Osteoblast (primary cell): Measurements from ENCODE around the gene GTF3C5. TPM values are rescaled to one million over a fixed set of nuclear protein-coding genes. Genes with fewer than 3 reads are reported as not detected.
A peak's percentile ranks its signal among the peaks of the same experiment; 100 is the strongest.

Experiments used
- DNase-seq: peaks from one replicate; pipeline ENCODE4 v3.0.0; 2011; ENCODE audit warnings: low spot score, mixed read lengths; ENCODE audit not compliant: insufficient read length; ENCODE audit errors: missing footprints
- H2AFZ ChIP-seq: 2 replicates; pipeline ENCODE4 v1.6.0; 2011; ENCODE audit warnings: mild to moderate bottlenecking, low read length
- H3K27ac ChIP-seq: 2 replicates; pipeline ENCODE4 v1.5.1; 2011; ENCODE audit warnings: mild to moderate bottlenecking, low read depth, low read length, moderate library complexity
- H3K27me3 ChIP-seq: 2 replicates; pipeline ENCODE4 v1.6.0; 2012; ENCODE audit warnings: mild to moderate bottlenecking, control low read depth, inconsistent platforms, low read length, moderate library complexity; ENCODE audit not compliant: insufficient read depth
- H3K36me3 ChIP-seq: 2 replicates; pipeline ENCODE4 v1.5.1; 2011; ENCODE audit warnings: mild to moderate bottlenecking, low read length, control low read depth, moderate library complexity; ENCODE audit not compliant: insufficient read depth
- H3K4me1 ChIP-seq: 2 replicates; pipeline ENCODE4 v1.5.1; 2011; ENCODE audit warnings: mild to moderate bottlenecking, low read length, control low read depth, moderate library complexity; ENCODE audit not compliant: insufficient read depth
- H3K4me2 ChIP-seq: 2 replicates; pipeline ENCODE4 v1.6.0; 2011; ENCODE audit warnings: mild to moderate bottlenecking, low read length; ENCODE audit not compliant: insufficient read depth
- H3K4me3 ChIP-seq: fragments of 200-600 bp; sonication (generic); 3 replicates; pipeline ENCODE4 v1.5.1; 2012; ENCODE audit warnings: mild to moderate bottlenecking, low read length, inconsistent platforms; ENCODE audit not compliant: insufficient read depth
- H3K79me2 ChIP-seq: 2 replicates; pipeline ENCODE4 v1.6.0; 2012; ENCODE audit warnings: mild to moderate bottlenecking, low read length, control low read depth, inconsistent platforms; ENCODE audit not compliant: insufficient read depth
- H3K9me3 ChIP-seq: 2 replicates; pipeline ENCODE4 v1.5.1; 2011; ENCODE audit warnings: low read depth, low read length, control low read depth
- H4K20me1 ChIP-seq: 2 replicates; pipeline ENCODE4 v1.6.0; 2012; ENCODE audit warnings: mild to moderate bottlenecking, low read length, control low read depth; ENCODE audit not compliant: insufficient read depth
- total RNA-seq: library from RNA; depleted of rRNA; stranded (reverse); fragments of >200 nt; gene quantifications from 2 replicates; pipeline ENCODE4 v1.2.3, GENCODE V29; 2012
- TF ChIP-seq, protein P1 (sequence below): IDR thresholded peaks from 2 replicates; pipeline ENCODE4 v1.5.1; 2011; ENCODE audit warnings: mild to moderate bottlenecking, low read depth, low read length, moderate library complexity; ENCODE audit errors: extremely low read depth

The GTF3C5 gene
- total RNA-seq, 1 donor, result 31.8 TPM

DNA sequence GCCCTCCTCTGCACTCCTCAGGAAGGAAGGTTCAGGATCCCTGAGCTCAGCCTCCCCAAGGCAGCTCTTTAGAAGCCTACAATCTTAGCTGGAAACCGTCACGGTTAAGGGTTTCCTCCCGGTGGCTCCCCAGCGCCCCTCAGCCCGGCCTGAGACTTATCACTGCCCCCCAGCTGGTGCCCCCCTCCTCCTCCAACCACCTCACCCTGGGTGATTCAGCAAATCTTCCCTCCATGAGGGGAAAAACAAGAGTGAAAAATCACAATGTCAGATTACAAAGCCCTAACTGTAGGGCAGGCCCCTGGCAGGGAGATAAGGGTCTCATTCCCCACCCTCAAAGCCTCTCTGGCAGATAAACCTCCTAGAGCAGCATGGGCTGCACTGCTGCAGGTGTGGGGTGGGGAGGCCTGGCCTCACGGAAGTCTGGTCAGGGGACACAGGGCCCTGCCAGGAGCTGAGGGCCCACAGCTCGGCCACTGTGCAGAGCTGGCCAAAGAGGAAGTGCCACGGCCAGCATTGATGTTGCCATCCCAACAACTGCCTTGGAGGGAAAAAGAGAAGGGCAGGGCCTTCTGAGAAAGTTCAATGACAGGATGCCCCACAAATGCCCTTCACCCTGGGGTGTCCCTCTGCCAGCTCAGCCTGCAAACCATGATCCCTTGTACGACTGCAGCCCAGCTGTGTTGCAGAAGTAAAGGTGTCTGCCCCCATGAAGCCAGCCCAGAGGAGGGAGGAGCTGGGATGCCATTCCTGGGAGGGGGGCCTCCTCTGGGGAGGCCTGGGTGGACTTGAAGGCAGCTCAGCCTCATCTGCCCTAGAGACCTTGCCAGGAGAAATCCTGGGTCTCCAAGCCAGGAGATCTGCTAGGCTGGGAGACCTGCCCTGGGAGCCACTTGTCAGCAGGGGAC, 26.5 kb upstream of the GTF3C5 start:
- no peak overlapping the region for H3K4me3 ChIP-seq
- no peak overlapping the region for H3K27ac ChIP-seq
- H3K4me2 ChIP-seq, result no peak overlapping the region
- TF ChIP-seq, protein P1, sequence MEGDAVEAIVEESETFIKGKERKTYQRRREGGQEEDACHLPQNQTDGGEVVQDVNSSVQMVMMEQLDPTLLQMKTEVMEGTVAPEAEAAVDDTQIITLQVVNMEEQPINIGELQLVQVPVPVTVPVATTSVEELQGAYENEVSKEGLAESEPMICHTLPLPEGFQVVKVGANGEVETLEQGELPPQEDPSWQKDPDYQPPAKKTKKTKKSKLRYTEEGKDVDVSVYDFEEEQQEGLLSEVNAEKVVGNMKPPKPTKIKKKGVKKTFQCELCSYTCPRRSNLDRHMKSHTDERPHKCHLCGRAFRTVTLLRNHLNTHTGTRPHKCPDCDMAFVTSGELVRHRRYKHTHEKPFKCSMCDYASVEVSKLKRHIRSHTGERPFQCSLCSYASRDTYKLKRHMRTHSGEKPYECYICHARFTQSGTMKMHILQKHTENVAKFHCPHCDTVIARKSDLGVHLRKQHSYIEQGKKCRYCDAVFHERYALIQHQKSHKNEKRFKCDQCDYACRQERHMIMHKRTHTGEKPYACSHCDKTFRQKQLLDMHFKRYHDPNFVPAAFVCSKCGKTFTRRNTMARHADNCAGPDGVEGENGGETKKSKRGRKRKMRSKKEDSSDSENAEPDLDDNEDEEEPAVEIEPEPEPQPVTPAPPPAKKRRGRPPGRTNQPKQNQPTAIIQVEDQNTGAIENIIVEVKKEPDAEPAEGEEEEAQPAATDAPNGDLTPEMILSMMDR, result no peak
- H2AFZ ChIP-seq, result no peak overlapping the region
- H4K20me1 ChIP-seq, result no peaks in the 10 kb centered on the region
- H3K36me3 ChIP-seq, result no peaks in the 10 kb centered on the region
- H3K27me3 ChIP-seq, result peaks cover 24% of the 10 kb centered on the region
- H3K9me3 ChIP-seq, result no peaks in the 10 kb centered on the region
- peak; percentile 51 for DNase-seq
- no peaks in the 10 kb centered on the region for H3K79me2 ChIP-seq
- no peaks in the 10 kb centered on the region for H3K4me1 ChIP-seq

- DNase-seq, result peak; percentile 69
- H3K36me3 ChIP-seq, result no peaks in the 10 kb centered on the region
- no peak overlapping the region for H3K4me3 ChIP-seq
Observed at GRCh38 chr9:133004999-133005760, 25.6 kb upstream of the GTF3C5 start.

DNA sequence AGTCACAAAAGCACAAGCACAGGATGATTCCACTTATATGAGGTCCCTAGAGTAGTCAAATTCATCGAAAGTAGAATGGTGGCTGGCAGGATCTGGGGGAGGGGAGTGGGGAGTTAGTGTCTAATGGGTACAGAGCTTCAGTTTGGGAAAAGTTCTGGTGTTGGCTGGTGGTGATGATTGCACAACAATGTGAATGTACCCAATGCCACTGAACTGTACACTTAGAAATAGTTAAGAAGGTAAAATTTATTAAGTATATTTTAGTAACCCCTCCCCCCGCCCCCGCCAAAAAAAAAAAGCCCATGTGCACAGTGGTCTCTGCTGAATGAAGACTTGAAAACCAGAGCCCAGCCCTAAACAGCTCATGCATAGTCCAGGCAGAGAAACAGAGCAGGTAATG, 24.8 kb upstream of the GTF3C5 start:
- no peaks in the 10 kb centered on the region for H3K9me3 ChIP-seq
- peaks cover 19% of the 10 kb centered on the region for H3K27me3 ChIP-seq
- H3K27ac ChIP-seq, result no peak overlapping the region
- peak; percentile 34 for DNase-seq
- H4K20me1 ChIP-seq, result no peaks in the 10 kb centered on the region
- H3K4me2 ChIP-seq, result no peak overlapping the region
- no peaks in the 10 kb centered on the region for H3K4me1 ChIP-seq
- H3K36me3 ChIP-seq, result no peaks in the 10 kb centered on the region
- TF ChIP-seq, protein P1, result no peak
- H3K4me3 ChIP-seq, result no peak overlapping the region
- H2AFZ ChIP-seq, result no peak overlapping the region
- H3K79me2 ChIP-seq, result no peaks in the 10 kb centered on the region

More at GRCh38 chr9:133004999-133005760, 25.6 kb upstream of the GTF3C5 start:
- Histone ChIP-seq H4K20me1 (no peaks in the 10 kb centered on the region), H3K27me3 (peaks cover 23% of the 10 kb centered on the region), H2AFZ (no peak overlapping the region), H3K9me3 (no peaks in the 10 kb centered on the region), H3K27ac (no peak overlapping the region), H3K4me2 (no peak overlapping the region), H3K79me2 (no peaks in the 10 kb centered on the region), H3K4me1 (no peaks in the 10 kb centered on the region)
- TF ChIP-seq, protein P1, result no peak
